H9 (cell line): Measurements from ENCODE around the gene TPRN. TPM values are rescaled to one million over a fixed set of nuclear protein-coding genes. Genes with fewer than 3 reads are reported as not detected.

ENCODE experiments used
- DNase-seq: peaks from one replicate; pipeline ENCODE4 v3.0.0-alpha.2; 2017
- H2AFZ ChIP-seq: one replicate; pipeline ENCODE4 v1.6.1; 2013; ENCODE audit warnings: mild to moderate bottlenecking, low read length, control low read depth, moderate library complexity
- H2AK5ac ChIP-seq: 2 replicates; pipeline ENCODE4 v1.6.1; 2013; ENCODE audit warnings: low read length, control low read depth, mixed read lengths; ENCODE audit not compliant: insufficient read length
- H2BK120ac ChIP-seq: one replicate; pipeline ENCODE4 v1.6.1; 2013; ENCODE audit warnings: low read depth, mild to moderate bottlenecking, low read length, control low read depth, inconsistent platforms; ENCODE audit not compliant: poor library complexity, severe bottlenecking
- H2BK12ac ChIP-seq: 2 replicates; pipeline ENCODE4 v1.6.1; 2013; ENCODE audit warnings: low read length, control low read depth, mixed read lengths, low read depth; ENCODE audit not compliant: insufficient read length
- H2BK15ac ChIP-seq: 2 replicates; pipeline ENCODE4 v1.6.1; 2013; ENCODE audit warnings: low read depth, low read length, control low read depth
- H2BK20ac ChIP-seq: one replicate; pipeline ENCODE4 v1.6.1; 2013; ENCODE audit warnings: low read depth, mild to moderate bottlenecking, low read length, control low read depth, inconsistent platforms; ENCODE audit not compliant: poor library complexity, severe bottlenecking
- H2BK5ac ChIP-seq: 2 replicates; pipeline ENCODE4 v1.6.1; 2013; ENCODE audit warnings: low read length, control low read depth, mixed read lengths; ENCODE audit not compliant: insufficient read length
- H3K14ac ChIP-seq: 2 replicates; pipeline ENCODE4 v1.6.1; 2013; ENCODE audit warnings: low read length, control low read depth; ENCODE audit not compliant: insufficient read depth
- H3K18ac ChIP-seq: 2 replicates; pipeline ENCODE4 v1.6.1; 2013; ENCODE audit warnings: low read depth, mild to moderate bottlenecking, mixed read lengths, low read length, control low read depth; ENCODE audit not compliant: insufficient read length
- H3K23ac ChIP-seq: 2 replicates; pipeline ENCODE4 v1.6.1; 2013; ENCODE audit warnings: low read length, control low read depth, mixed read lengths, low read depth; ENCODE audit not compliant: insufficient read length
- H3K23me2 ChIP-seq: 2 replicates; pipeline ENCODE4 v1.6.1; 2013; ENCODE audit warnings: low read depth, mild to moderate bottlenecking, mixed read lengths, low read length, control low read depth; ENCODE audit not compliant: insufficient read length, poor library complexity, severe bottlenecking
- H3K27ac ChIP-seq: 2 replicates; pipeline ENCODE4 v1.5.1; 2013; ENCODE audit warnings: low read length, control low read depth, mixed read lengths, low read depth; ENCODE audit not compliant: insufficient read length
- H3K27me3 ChIP-seq: 2 replicates; pipeline ENCODE4 v1.6.1; 2013; ENCODE audit warnings: low read length, control low read depth, inconsistent platforms; ENCODE audit not compliant: insufficient read depth
- H3K4ac ChIP-seq: 2 replicates; pipeline ENCODE4 v1.6.1; 2013; ENCODE audit warnings: low read depth, mild to moderate bottlenecking, control low read depth, inconsistent platforms, low read length, moderate library complexity
- H3K4me1 ChIP-seq: 2 replicates; pipeline ENCODE4 v1.6.1; 2013; ENCODE audit warnings: low read length, control low read depth, inconsistent platforms; ENCODE audit not compliant: insufficient read depth
- H3K4me2 ChIP-seq: 2 replicates; pipeline ENCODE4 v1.6.1; 2013; ENCODE audit warnings: low read length, control low read depth, mixed read lengths; ENCODE audit not compliant: insufficient read length, insufficient read depth
- H3K56ac ChIP-seq: 2 replicates; pipeline ENCODE4 v1.6.1; 2013; ENCODE audit warnings: low read depth, mild to moderate bottlenecking, mixed read lengths, low read length, control low read depth; ENCODE audit not compliant: insufficient read length
- H3K79me1 ChIP-seq: 2 replicates; pipeline ENCODE4 v1.6.1; 2013; ENCODE audit warnings: low read depth, mild to moderate bottlenecking, moderate library complexity, low read length, control low read depth, inconsistent platforms; ENCODE audit not compliant: insufficient read depth, poor library complexity, severe bottlenecking
- H3K79me2 ChIP-seq: 2 replicates; pipeline ENCODE4 v1.6.1; 2013; ENCODE audit warnings: low read length, control low read depth, inconsistent platforms; ENCODE audit not compliant: insufficient read depth
- H3K9ac ChIP-seq: 2 replicates; pipeline ENCODE4 v1.6.1; 2013; ENCODE audit warnings: low read length, control low read depth, mixed read lengths; ENCODE audit not compliant: insufficient read length; ENCODE audit errors: extremely low read depth
- H3K9me3 ChIP-seq: one replicate; pipeline ENCODE4 v1.6.1; 2013; ENCODE audit warnings: low read depth, low read length, inconsistent platforms; ENCODE audit not compliant: control insufficient read depth
- H3T11ph ChIP-seq: one replicate; pipeline ENCODE4 v1.6.1; 2013; ENCODE audit warnings: mild to moderate bottlenecking, low read length, control low read depth, inconsistent platforms
- H4K20me1 ChIP-seq: one replicate; pipeline ENCODE4 v1.6.1; 2013; ENCODE audit not compliant: control insufficient read depth, insufficient read length, insufficient read depth
- H4K5ac ChIP-seq: 2 replicates; pipeline ENCODE4 v1.6.1; 2013; ENCODE audit warnings: low read depth, mild to moderate bottlenecking, mixed read lengths, low read length, control low read depth; ENCODE audit not compliant: insufficient read length
- H4K8ac ChIP-seq: replicated peaks from 2 replicates; pipeline ENCODE4 v1.6.1; 2013; ENCODE audit warnings: low read length, control low read depth, mixed read lengths, low read depth; ENCODE audit not compliant: insufficient read length
- H4K91ac ChIP-seq: 2 replicates; pipeline ENCODE4 v1.6.1; 2013; ENCODE audit warnings: low read depth, mild to moderate bottlenecking, moderate library complexity, mixed read lengths, low read length, control low read depth; ENCODE audit not compliant: insufficient read length
- H3K27ac Mint-ChIP-seq, 3 experiments: 2 replicates in 2 of 3; 3 replicates in 1 of 3; pipeline ENCODE4 v1.8.0; 2020 to 2021; ENCODE audit warnings: mixed read lengths in 3 of 3, mild to moderate bottlenecking in 1 of 3, moderate library complexity in 1 of 3
- H3K27me3 Mint-ChIP-seq: 2 replicates; pipeline ENCODE4 v1.8.0; 2021; ENCODE audit warnings: low read depth, mild to moderate bottlenecking, moderate library complexity, mixed read lengths
- H3K36me3 Mint-ChIP-seq, 3 experiments: 2 replicates in 2 of 3; 3 replicates in 1 of 3; pipeline ENCODE4 v1.8.0; 2020 to 2021; ENCODE audit warnings: low read depth in 3 of 3, mixed read lengths in 3 of 3; ENCODE audit not compliant: insufficient read depth in 1 of 3
- H3K4me1 Mint-ChIP-seq, 2 experiments: 2 replicates each; pipeline ENCODE4 v1.8.0; 2020; ENCODE audit warnings: mixed read lengths in 2 of 2
- H3K4me3 Mint-ChIP-seq, 2 experiments: 2 replicates in 1 of 2; 3 replicates in 1 of 2; pipeline ENCODE4 v1.8.0; 2020 to 2021; ENCODE audit warnings: mild to moderate bottlenecking in 2 of 2, mixed read lengths in 2 of 2, moderate library complexity in 1 of 2
- H3K9me3 Mint-ChIP-seq, 2 experiments: 2 replicates in 1 of 2; 3 replicates in 1 of 2; pipeline ENCODE4 v1.8.0; 2020; ENCODE audit warnings: mild to moderate bottlenecking in 2 of 2, mixed read lengths in 2 of 2, moderate library complexity in 1 of 2
- WGBS: extraction: QIAGEN DNeasy Blood & Tissue Kit; methylation state at CpG from one replicate; pipeline ENCODE4 v1.1.7; 2013; ENCODE audit warnings: missing lambda C conversion rate, low lambda C conversion rate, mixed read lengths; ENCODE audit not compliant: insufficient read length; ENCODE audit errors: extremely low coverage; 5-methylcytosine and 5-hydroxymethylcytosine counted together
- total RNA-seq: library from RNA; stranded (reverse); gene quantifications from 2 replicates; pipeline ENCODE4 v1.2.1, GENCODE V29; 2021
- TF ChIP-seq, protein P1 (sequence below): fragments of 200-600 bp; sonication (generic); conservative IDR thresholded peaks from 3 replicates; pipeline ENCODE4 v1.8.0; 2021; ENCODE audit warnings: antibody characterized with exemption, mild to moderate bottlenecking

Gene TPRN
- total RNA-seq, 1 experiment from 2014 or later = 30.7 TPM

DNA sequence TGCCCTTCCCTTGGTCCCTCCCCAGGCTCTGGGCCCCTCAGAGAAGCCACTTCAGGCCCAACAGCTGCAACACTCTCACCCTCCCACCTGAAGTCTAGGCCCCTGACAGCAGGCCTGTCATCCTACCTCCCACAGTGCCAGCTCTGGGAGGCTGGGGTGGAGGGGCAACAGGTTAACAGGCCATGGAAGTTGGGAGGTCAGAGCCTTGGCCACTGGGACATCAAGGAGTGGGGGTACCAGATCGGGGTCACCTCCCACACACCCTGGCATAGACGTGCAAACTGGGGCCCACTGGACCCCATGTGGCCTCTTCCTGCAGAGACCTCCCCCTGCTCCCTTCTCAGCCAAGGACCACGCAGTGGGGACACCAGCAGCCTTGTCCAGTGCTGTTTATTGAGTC, 9.3 kb downstream of the TPRN start:
- Histone ChIP-seq H2AFZ (no peak overlapping the region), H2BK12ac (no peak overlapping the region), H3K4me1 (peaks cover 5% of the 10 kb centered on the region; the same call in 1 of the 2 replicates), H3K27ac (no peak overlapping the region), H3K9ac (no peak overlapping the region), H3K23ac (no peak overlapping the region), H4K8ac (no peak overlapping the region), H3K4ac (no peak overlapping the region), H3K4me2 (no peak overlapping the region), H4K91ac (no peak overlapping the region), H2BK20ac (no peak overlapping the region), H3K23me2 (peaks cover 13% of the 10 kb centered on the region), H3K56ac (no peak overlapping the region), H3K9me3 (no peaks in the 10 kb centered on the region), H3K27me3 (no peaks in the 10 kb centered on the region), H3K79me2 (peaks cover 10% of the 10 kb centered on the region; the same call in 1 of the 2 replicates), H3K14ac (no peak overlapping the region), H4K20me1 (no peaks in the 10 kb centered on the region), H2AK5ac (no peak overlapping the region), H2BK120ac (no peak overlapping the region), H2BK5ac (no peak overlapping the region), H2BK15ac (no peak overlapping the region), H3T11ph (no peak overlapping the region), H3K18ac (no peak overlapping the region), H3K79me1 (peaks cover 6% of the 10 kb centered on the region), H4K5ac (no peak overlapping the region)
- H3K4me3 Mint-ChIP-seq = peak overlapping the region in 1 of 2 experiments; percentile 72; a peak in 2 of 5 replicates
- DNase-seq = no peak
- H3K36me3 Mint-ChIP-seq = peaks cover 7 to 29% (median 20%) of the 10 kb centered on the region in 3 experiments; a peak in 6 of 7 replicates
- peaks cover 22 to 30% of the 10 kb centered on the region in 2 experiments for H3K4me1 Mint-ChIP-seq
- no peaks in the 10 kb centered on the region for H3K9me3 Mint-ChIP-seq
- TF ChIP-seq, protein P1, sequence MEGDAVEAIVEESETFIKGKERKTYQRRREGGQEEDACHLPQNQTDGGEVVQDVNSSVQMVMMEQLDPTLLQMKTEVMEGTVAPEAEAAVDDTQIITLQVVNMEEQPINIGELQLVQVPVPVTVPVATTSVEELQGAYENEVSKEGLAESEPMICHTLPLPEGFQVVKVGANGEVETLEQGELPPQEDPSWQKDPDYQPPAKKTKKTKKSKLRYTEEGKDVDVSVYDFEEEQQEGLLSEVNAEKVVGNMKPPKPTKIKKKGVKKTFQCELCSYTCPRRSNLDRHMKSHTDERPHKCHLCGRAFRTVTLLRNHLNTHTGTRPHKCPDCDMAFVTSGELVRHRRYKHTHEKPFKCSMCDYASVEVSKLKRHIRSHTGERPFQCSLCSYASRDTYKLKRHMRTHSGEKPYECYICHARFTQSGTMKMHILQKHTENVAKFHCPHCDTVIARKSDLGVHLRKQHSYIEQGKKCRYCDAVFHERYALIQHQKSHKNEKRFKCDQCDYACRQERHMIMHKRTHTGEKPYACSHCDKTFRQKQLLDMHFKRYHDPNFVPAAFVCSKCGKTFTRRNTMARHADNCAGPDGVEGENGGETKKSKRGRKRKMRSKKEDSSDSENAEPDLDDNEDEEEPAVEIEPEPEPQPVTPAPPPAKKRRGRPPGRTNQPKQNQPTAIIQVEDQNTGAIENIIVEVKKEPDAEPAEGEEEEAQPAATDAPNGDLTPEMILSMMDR = no peak
- no peaks in the 10 kb centered on the region for H3K27me3 Mint-ChIP-seq
- no peak overlapping the region for H3K27ac Mint-ChIP-seq
- WGBS = no CpG with 5 or more reads among the region's 3 CpGs
